Naive thymus-derived CD4-positive, alpha-beta T cell (primary cell): Measurements from ENCODE around the gene CRYBG1. TPM values are rescaled to one million over a fixed set of nuclear protein-coding genes. Genes with fewer than 3 reads are reported as not detected.
"Not testable (repeated sequence)": the region's sequence is repeated elsewhere in the genome, so short reads cannot be mapped to it uniquely, and the experiment has no call there.

ENCODE experiments used
- ATAC-seq: fragments of 150-1000 bp; cut with Tn5 transposase; 2 replicates; pipeline ENCODE4 v1.10.0; 2021; ENCODE audit warnings: mild to moderate bottlenecking, moderate library complexity
- CTCF ChIA-PET: fragments of 350-600 bp; sonication (Branson Sonifier 250); formaldehyde crosslinking; loops from one replicate; lab custom pipeline; 2021; ENCODE audit warnings: antibody characterized with exemption; lab: Charles Lee
- POLR2A ChIA-PET: fragments of 350-600 bp; sonication (Branson Sonifier 250); formaldehyde crosslinking; loops from one replicate; lab custom pipeline; 2021; ENCODE audit warnings: antibody characterized with exemption, inconsistent platforms; lab: Charles Lee
- DNase-seq, 9 donors: peaks; one replicate each; pipeline versions ENCODE4 v3.0.0 to v3.0.0-alpha.2; 2020 to 2022; ENCODE audit warnings: mixed read lengths in 1 of 9
- H3K27ac ChIP-seq: one replicate; pipeline ENCODE4 v1.7.0; 2013; ENCODE audit warnings: mild to moderate bottlenecking, low read depth, low read length, moderate library complexity
- H3K27me3 ChIP-seq, 2 donors: one replicate each; pipeline ENCODE4 v1.7.0; 2013; ENCODE audit warnings: low read length in 2 of 2, mild to moderate bottlenecking in 2 of 2, moderate library complexity in 2 of 2; ENCODE audit not compliant: control insufficient read depth in 2 of 2, insufficient read depth in 2 of 2
- H3K36me3 ChIP-seq, 3 experiments: 1 replicate in 2 of 3; 2 replicates in 1 of 3; pipeline ENCODE4 v1.7.0; 2013; ENCODE audit warnings: low read length in 3 of 3, mild to moderate bottlenecking in 3 of 3, moderate library complexity in 1 of 3; ENCODE audit not compliant: insufficient read depth in 3 of 3, control insufficient read depth in 2 of 3
- H3K4me1 ChIP-seq, 2 donors: one replicate each; pipeline ENCODE4 v1.7.0; 2013; ENCODE audit warnings: low read length in 2 of 2, mild to moderate bottlenecking in 2 of 2, moderate library complexity in 1 of 2; ENCODE audit not compliant: control insufficient read depth in 2 of 2, insufficient read depth in 2 of 2
- H3K4me3 ChIP-seq: 2 replicates; pipeline ENCODE4 v1.7.0; 2013; ENCODE audit warnings: mild to moderate bottlenecking, low read length
- H3K9me3 ChIP-seq, 3 experiments: 1 replicate in 2 of 3; 2 replicates in 1 of 3; pipeline ENCODE4 v1.7.0; 2013; ENCODE audit warnings: low read length in 3 of 3; ENCODE audit not compliant: control insufficient read depth in 2 of 3
- H3K27ac Mint-ChIP-seq, 9 donors: one replicate each; pipeline ENCODE4 v1.8.0; 2020 to 2022; ENCODE audit warnings: mixed read lengths in 9 of 9, mild to moderate bottlenecking in 8 of 9, moderate library complexity in 5 of 9, inconsistent platforms in 2 of 9
- H3K27me3 Mint-ChIP-seq, 5 donors: one replicate each; pipeline ENCODE4 v1.8.0; 2021 to 2022; ENCODE audit warnings: mixed read lengths in 5 of 5, mild to moderate bottlenecking in 1 of 5
- H3K36me3 Mint-ChIP-seq, 5 donors: one replicate each; pipeline ENCODE4 v1.8.0; 2020 to 2022; ENCODE audit warnings: mixed read lengths in 5 of 5, mild to moderate bottlenecking in 3 of 5, inconsistent platforms in 1 of 5
- H3K4me1 Mint-ChIP-seq, 7 donors: one replicate each; pipeline ENCODE4 v1.8.0; 2020 to 2022; ENCODE audit warnings: mixed read lengths in 7 of 7, mild to moderate bottlenecking in 3 of 7, inconsistent platforms in 1 of 7
- H3K4me3 Mint-ChIP-seq, 10 donors: one replicate each; pipeline ENCODE4 v1.8.0; 2020 to 2022; ENCODE audit warnings: mild to moderate bottlenecking in 10 of 10, mixed read lengths in 10 of 10, moderate library complexity in 6 of 10, inconsistent platforms in 2 of 10
- H3K9me3 Mint-ChIP-seq, 11 donors: one replicate each; pipeline ENCODE4 v1.8.0; 2020 to 2022; ENCODE audit warnings: mixed read lengths in 11 of 11, mild to moderate bottlenecking in 4 of 11, inconsistent platforms in 1 of 11, moderate library complexity in 1 of 11
- intact Hi-C, 2 donors: fragments of 100-400 bp; cut with micrococcal nuclease; formaldehyde crosslinking; loops; one replicate each; pipeline ENCODE4 v1.15.1; 2023
- polyA plus RNA-seq, 2 donors: library from polyadenylated mRNA; unstranded; fragments of 300-500 nt; fragmentation: Illumina TruSeq; gene quantifications; one replicate each; pipeline ENCODE4 v1.2.3, GENCODE V29; 2021
- total RNA-seq, 6 experiments: library from RNA in 5 of 6; stranded (reverse) in 5 of 6; gene quantifications; 1 replicate in 5 of 6; 2 replicates in 1 of 6; pipeline ENCODE4 v1.2.3 and lab custom pipeline; 2021 to 2026

Gene CRYBG1
- total and polyA plus RNA-seq, 7 experiments from 2014 or later = 11.3 to 39.8 (median 30.3) TPM

- no peak for DNase-seq
- Histone ChIP-seq H3K36me3 (peaks cover 4 to 38% (median 13%) of the 10 kb centered on the region in 3 experiments), H3K9me3 (no peaks in the 10 kb centered on the region), H3K27me3 (no peaks in the 10 kb centered on the region), H3K27ac (no peak overlapping the region), H3K4me1 (no peaks in the 10 kb centered on the region), H3K4me3 (no peak overlapping the region)
- peak overlapping the region in 8 of 9 donors; percentile 1 to 87 (median 59) for H3K27ac Mint-ChIP-seq
- no peak for ATAC-seq
- ChIA-PET POLR2A (no interaction called here), CTCF (interaction anchor here (0.7 to 1.8 kb wide), 2 partner anchors 10 to 128 kb away, joined by 3 to 5 read pairs; no protein-coding TSS in a partner anchor)
- H3K36me3 Mint-ChIP-seq = peaks cover 6 to 19% (median 9%) of the 10 kb centered on the region in 5 donors
- no peak overlapping the region for H3K4me3 Mint-ChIP-seq
- H3K4me1 Mint-ChIP-seq = peaks cover 0 to 13% (median 0%) of the 10 kb centered on the region in 7 donors
- intact Hi-C loops = no loop called here
- H3K9me3 Mint-ChIP-seq = no peaks in the 10 kb centered on the region
- H3K27me3 Mint-ChIP-seq = no peaks in the 10 kb centered on the region
These were observed 212.5 kb downstream of the CRYBG1 start for GRCh38 chr6:106572875-106573585.

DNA sequence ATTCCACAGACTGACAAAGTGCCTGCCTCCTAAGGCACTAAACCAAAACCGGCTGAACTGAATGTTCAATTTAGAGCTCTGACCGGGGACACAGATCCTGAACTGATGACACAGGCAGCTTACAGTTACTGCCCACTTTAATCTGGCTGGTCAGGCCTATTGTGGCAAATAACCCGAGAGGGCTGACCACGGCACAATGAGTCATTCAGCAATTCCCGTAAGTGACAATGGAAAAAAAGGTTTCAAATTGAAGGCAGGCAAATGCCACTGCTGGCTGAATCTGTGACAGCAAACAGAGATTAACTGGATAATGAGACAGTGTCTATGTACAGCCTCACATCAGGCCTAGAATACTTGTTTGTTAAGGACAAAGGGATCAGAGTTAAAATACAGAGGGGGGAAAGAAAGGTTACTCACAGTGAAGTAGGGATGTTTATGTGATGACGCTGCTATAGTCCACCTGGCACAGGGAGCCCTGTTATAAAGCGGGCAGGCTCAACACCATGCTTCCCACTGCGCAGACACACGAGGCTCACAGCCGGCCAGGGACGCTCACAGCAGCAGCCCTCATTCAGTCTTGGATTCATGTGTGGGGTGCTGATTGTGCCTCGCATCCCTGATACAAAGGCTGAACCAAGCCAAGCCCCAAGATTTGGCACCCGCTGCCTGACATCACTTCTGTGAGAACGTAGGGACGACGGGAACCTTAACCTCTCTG, 214.4 kb downstream of the CRYBG1 start:
- Histone ChIP-seq H3K27ac (no peak overlapping the region), H3K4me3 (no peak overlapping the region), H3K36me3 (peaks cover 4 to 27% (median 7%) of the 10 kb centered on the region in 3 experiments), H3K4me1 (no peaks in the 10 kb centered on the region), H3K27me3 (no peaks in the 10 kb centered on the region), H3K9me3 (no peaks in the 10 kb centered on the region)
- ATAC-seq (no peak), DNase-seq (no peak)
- Mint-ChIP-seq H3K36me3 (peaks cover 0 to 18% (median 7%) of the 10 kb centered on the region in 5 donors), H3K27ac (no peak overlapping the region), H3K9me3 (no peaks in the 10 kb centered on the region), H3K4me1 (peaks cover 0 to 21% (median 0%) of the 10 kb centered on the region in 7 donors), H3K4me3 (no peak overlapping the region), H3K27me3 (no peaks in the 10 kb centered on the region)
- POLR2A ChIA-PET = no interaction called here
- CTCF ChIA-PET = no interaction called here
- intact Hi-C loops = no loop called here

- Mint-ChIP-seq H3K36me3 (peaks cover 6 to 43% (median 9%) of the 10 kb centered on the region in 5 donors), H3K9me3 (no peaks in the 10 kb centered on the region), H3K27me3 (no peaks in the 10 kb centered on the region), H3K4me1 (peaks cover 0 to 22% (median 0%) of the 10 kb centered on the region in 7 donors), H3K4me3 (no peak overlapping the region), H3K27ac (no peak overlapping the region)
- ChIA-PET CTCF (interaction anchor here (1.6 kb wide), 1 partner anchor 12 kb away, joined by 5 read pairs; no protein-coding TSS in a partner anchor), POLR2A (no interaction called here)
- Histone ChIP-seq H3K27me3 (no peaks in the 10 kb centered on the region), H3K9me3 (no peaks in the 10 kb centered on the region), H3K4me3 (no peak overlapping the region), H3K4me1 (no peaks in the 10 kb centered on the region), H3K36me3 (peaks cover 0 to 42% (median 4%) of the 10 kb centered on the region in 3 experiments), H3K27ac (no peak overlapping the region)
- no peak for ATAC-seq
- intact Hi-C loops = no loop called here
- no peak for DNase-seq
These were observed 218.8 kb downstream of the CRYBG1 start for GRCh38 chr6:106579281-106579680.

DNA sequence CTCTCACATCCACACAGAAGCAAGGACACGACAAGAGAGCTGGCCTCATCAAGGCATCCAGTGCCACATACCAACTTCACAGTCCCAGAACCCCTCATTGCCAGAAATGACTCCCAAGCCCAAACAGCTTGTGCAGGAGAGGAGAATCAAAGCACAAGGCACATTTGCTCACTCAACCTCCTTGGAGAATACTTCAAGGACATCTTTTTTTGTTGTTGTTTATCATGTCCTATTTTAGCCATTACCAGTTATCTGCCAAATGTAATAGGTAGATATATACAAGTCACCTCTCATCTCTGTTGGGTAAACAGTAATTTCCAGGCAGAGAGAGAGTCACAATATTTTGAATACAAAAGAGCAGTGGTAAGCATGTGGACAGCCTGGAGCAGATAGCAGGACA, 221.0 kb downstream of the CRYBG1 start:
- Histone ChIP-seq H3K9me3 (no peaks in the 10 kb centered on the region), H3K27me3 (no peaks in the 10 kb centered on the region), H3K4me1 (no peaks in the 10 kb centered on the region), H3K4me3 (no peak overlapping the region), H3K36me3 (peaks cover 0 to 51% (median 4%) of the 10 kb centered on the region in 3 experiments), H3K27ac (no peak overlapping the region)
- H3K27me3 Mint-ChIP-seq = no peaks in the 10 kb centered on the region
- H3K36me3 Mint-ChIP-seq = peaks cover 7 to 43% (median 9%) of the 10 kb centered on the region in 5 donors
- intact Hi-C loops = no loop called here
- no peak for ATAC-seq
- no peak for DNase-seq
- CTCF ChIA-PET = interaction anchor here (1.5 kb wide), 1 partner anchor 136 kb away, joined by 3 read pairs; no protein-coding TSS in a partner anchor
- peak overlapping the region in 2 of 9 donors; percentile 9 to 59 for H3K27ac Mint-ChIP-seq
- POLR2A ChIA-PET = no interaction called here
- no peak overlapping the region for H3K4me3 Mint-ChIP-seq
- H3K4me1 Mint-ChIP-seq = peaks cover 0 to 16% (median 0%) of the 10 kb centered on the region in 7 donors
- no peaks in the 10 kb centered on the region for H3K9me3 Mint-ChIP-seq

DNA sequence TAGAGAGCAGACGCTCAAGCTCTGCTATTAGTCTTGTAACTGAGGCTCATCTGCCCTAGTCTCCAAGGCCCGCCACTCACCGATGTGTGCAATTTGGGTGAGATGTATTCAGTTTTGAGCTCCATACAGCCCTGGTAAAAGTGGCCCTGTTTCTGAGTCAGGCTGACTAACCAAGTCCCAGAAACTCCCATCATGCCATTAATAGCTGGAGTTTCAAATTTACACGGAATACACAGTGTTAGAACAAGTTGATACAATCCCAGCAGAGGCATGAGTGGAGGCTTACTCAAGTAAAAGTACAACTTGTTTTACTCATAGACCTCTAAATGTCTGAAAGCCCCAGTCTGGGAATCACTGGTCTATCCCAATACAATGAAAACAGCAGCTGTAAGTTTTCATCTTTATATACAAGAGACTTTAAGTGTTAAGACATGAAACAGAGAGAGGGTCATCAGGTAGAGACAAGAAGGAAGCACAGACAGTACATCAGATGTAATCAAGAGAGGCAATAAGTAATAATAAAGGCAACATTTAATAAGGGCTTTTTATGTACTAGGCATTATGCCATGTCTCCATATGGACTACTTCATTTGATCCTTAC, 226.4 kb downstream of the CRYBG1 start:
- ChIA-PET CTCF (interaction anchor here (0.8 kb wide), 1 partner anchor 20 kb away, joined by 3 read pairs; no protein-coding TSS in a partner anchor), POLR2A (no interaction called here)
- intact Hi-C loops = no loop called here
- H3K4me1 Mint-ChIP-seq = peaks cover 0 to 6% (median 0%) of the 10 kb centered on the region in 7 donors
- Histone ChIP-seq H3K4me1 (no peaks in the 10 kb centered on the region), H3K4me3 (no peak overlapping the region), H3K27me3 (no peaks in the 10 kb centered on the region), H3K27ac (no peak overlapping the region), H3K36me3 (peaks cover 0 to 64% (median 4%) of the 10 kb centered on the region in 3 experiments), H3K9me3 (no peaks in the 10 kb centered on the region)
- peaks cover 11 to 61% (median 23%) of the 10 kb centered on the region in 5 donors for H3K36me3 Mint-ChIP-seq
- no peaks in the 10 kb centered on the region for H3K9me3 Mint-ChIP-seq
- DNase-seq (no peak), ATAC-seq (no peak)
- no peak overlapping the region for H3K27ac Mint-ChIP-seq
- no peaks in the 10 kb centered on the region for H3K27me3 Mint-ChIP-seq
- H3K4me3 Mint-ChIP-seq = no peak overlapping the region

GRCh38 chr6:106588937-106589336, 228.4 kb downstream of the CRYBG1 start:
- H3K27me3 ChIP-seq, ATAC-seq, H3K27ac ChIP-seq, H3K27me3 Mint-ChIP-seq, DNase-seq, intact Hi-C loops, H3K9me3 ChIP-seq, H3K4me3 ChIP-seq, CTCF ChIA-PET, H3K4me1 Mint-ChIP-seq, H3K9me3 Mint-ChIP-seq, H3K4me1 ChIP-seq, H3K4me3 Mint-ChIP-seq, POLR2A ChIA-PET: not testable (repeated sequence)
- H3K36me3 ChIP-seq = peaks cover 0 to 54% (median 4%) of the 10 kb centered on the region in 3 experiments
- H3K36me3 Mint-ChIP-seq = peaks cover 6 to 54% (median 26%) of the 10 kb centered on the region in 5 donors
- H3K27ac Mint-ChIP-seq = peak overlapping the region in 1 of 9 donors; percentile 66
